Measurements from ENCODE around the gene TAAR9.

DNA sequence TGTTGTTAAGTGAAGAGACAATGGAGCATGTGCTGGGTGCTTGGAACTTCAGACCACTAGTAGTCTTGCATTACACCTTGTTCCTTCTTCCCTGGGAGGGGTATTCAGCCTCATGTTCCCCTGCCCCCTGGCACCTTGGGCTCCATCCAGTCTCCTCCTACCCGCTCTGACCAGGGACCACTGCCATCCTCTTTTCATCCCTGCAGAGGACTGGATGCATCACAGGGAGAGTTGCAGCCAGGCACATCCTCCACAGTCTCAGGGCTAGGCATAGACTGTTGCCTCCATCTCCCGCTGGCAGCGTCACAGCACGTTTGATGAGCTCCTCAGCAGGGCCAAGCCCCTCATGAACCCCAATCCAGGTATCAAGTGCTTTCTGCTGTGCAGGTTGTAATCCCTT lies 13.1 kb downstream of the TAAR9 start:
- TF ChIP-seq, protein P1, sequence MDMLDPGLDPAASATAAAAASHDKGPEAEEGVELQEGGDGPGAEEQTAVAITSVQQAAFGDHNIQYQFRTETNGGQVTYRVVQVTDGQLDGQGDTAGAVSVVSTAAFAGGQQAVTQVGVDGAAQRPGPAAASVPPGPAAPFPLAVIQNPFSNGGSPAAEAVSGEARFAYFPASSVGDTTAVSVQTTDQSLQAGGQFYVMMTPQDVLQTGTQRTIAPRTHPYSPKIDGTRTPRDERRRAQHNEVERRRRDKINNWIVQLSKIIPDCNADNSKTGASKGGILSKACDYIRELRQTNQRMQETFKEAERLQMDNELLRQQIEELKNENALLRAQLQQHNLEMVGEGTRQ (IDR thresholded peaks at IDR 0.05; ENCODE audit: borderline replicate concordance, low read depth, low read length): no peak
- TF ChIP-seq, protein P2, sequence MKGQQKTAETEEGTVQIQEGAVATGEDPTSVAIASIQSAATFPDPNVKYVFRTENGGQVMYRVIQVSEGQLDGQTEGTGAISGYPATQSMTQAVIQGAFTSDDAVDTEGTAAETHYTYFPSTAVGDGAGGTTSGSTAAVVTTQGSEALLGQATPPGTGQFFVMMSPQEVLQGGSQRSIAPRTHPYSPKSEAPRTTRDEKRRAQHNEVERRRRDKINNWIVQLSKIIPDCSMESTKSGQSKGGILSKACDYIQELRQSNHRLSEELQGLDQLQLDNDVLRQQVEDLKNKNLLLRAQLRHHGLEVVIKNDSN (IDR thresholded peaks at IDR 0.05; ENCODE audit: borderline replicate concordance, low read depth): no peak
- TF ChIP-seq, protein P3, sequence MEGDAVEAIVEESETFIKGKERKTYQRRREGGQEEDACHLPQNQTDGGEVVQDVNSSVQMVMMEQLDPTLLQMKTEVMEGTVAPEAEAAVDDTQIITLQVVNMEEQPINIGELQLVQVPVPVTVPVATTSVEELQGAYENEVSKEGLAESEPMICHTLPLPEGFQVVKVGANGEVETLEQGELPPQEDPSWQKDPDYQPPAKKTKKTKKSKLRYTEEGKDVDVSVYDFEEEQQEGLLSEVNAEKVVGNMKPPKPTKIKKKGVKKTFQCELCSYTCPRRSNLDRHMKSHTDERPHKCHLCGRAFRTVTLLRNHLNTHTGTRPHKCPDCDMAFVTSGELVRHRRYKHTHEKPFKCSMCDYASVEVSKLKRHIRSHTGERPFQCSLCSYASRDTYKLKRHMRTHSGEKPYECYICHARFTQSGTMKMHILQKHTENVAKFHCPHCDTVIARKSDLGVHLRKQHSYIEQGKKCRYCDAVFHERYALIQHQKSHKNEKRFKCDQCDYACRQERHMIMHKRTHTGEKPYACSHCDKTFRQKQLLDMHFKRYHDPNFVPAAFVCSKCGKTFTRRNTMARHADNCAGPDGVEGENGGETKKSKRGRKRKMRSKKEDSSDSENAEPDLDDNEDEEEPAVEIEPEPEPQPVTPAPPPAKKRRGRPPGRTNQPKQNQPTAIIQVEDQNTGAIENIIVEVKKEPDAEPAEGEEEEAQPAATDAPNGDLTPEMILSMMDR (IDR thresholded peaks at IDR 0.05): no peak
- no peak for TF ChIP-seq GABPA (IDR thresholded peaks at IDR 0.05; ENCODE audit: low read depth)
- TF ChIP-seq SMC3 (IDR thresholded peaks at IDR 0.05; ENCODE audit: low read depth, low read length): no peak

Measured in SK-N-SH (cell line).